ENCODE measurements around the gene LHFPL2. TPM values are rescaled to one million over a fixed set of nuclear protein-coding genes. Genes with fewer than 3 reads are reported as not detected.
A peak's percentile ranks its signal among the peaks of the same experiment; 100 is the strongest.

LHFPL2 gene
- total RNA-seq, 2 donors from 2014 or later, result 0.12 to 0.21 TPM

DNA sequence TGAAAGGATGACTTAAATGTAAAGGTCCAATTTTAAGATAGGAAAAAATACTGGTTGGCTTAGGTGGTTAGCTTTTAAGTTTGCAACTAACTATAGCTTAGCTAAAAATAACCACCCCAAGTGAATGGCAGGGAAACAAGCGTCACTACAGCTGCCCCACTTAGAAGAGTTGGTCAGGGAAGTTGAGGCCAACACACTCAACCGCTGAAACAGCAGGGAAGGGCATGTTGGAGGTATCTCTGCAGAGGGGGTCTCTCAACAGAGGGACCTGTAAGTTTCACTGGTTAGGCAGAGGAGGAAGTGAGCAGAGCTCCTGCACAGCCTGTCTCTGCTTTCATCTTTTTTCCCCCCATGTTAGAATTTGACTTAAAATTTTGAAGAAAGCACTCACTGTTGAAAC lies 75.3 kb downstream of the LHFPL2 start:
- Mint-ChIP-seq H3K27ac (no peak overlapping the region), H3K9me3 (no peaks in the 10 kb centered on the region), H3K4me1 (ENCODE audit: low read depth) (no peaks in the 10 kb centered on the region), H3K36me3 (ENCODE audit: insufficient read depth in 2 of 2) (no peaks in the 10 kb centered on the region), H3K4me3 (no peak overlapping the region), H3K27me3 (ENCODE audit: low read depth) (peaks cover 8% of the 10 kb centered on the region)
- ATAC-seq (replicated peaks in 1 of 2) (no peak), DNase-seq (no peak)

- Mint-ChIP-seq H3K9me3 (peaks cover 0 to under 1% of the 10 kb centered on the region in 2 donors), H3K27ac (no peak overlapping the region), H3K27me3 (ENCODE audit: low read depth) (peaks cover 8% of the 10 kb centered on the region), H3K4me3 (no peak overlapping the region), H3K36me3 (ENCODE audit: insufficient read depth in 2 of 2) (no peaks in the 10 kb centered on the region), H3K4me1 (ENCODE audit: low read depth) (no peaks in the 10 kb centered on the region)
- ATAC-seq (replicated peaks in 1 of 2), result no peak
- DNase-seq, result no peak
Measured at GRCh38 chr5:78570646-78571045, 77.9 kb downstream of the LHFPL2 start.

- H3K9me3 Mint-ChIP-seq, result peaks cover 0 to 1% of the 10 kb centered on the region in 2 donors
- ATAC-seq (replicated peaks in 1 of 2) (no peak), DNase-seq (no peak)
- H3K36me3 Mint-ChIP-seq (ENCODE audit: insufficient read depth in 2 of 2), result no peaks in the 10 kb centered on the region
- H3K4me3 Mint-ChIP-seq, result no peak overlapping the region
- H3K27me3 Mint-ChIP-seq (ENCODE audit: low read depth), result peaks cover 8% of the 10 kb centered on the region
- H3K4me1 Mint-ChIP-seq (ENCODE audit: low read depth), result no peaks in the 10 kb centered on the region
- H3K27ac Mint-ChIP-seq, result no peak overlapping the region
Measured at GRCh38 chr5:78569441-78569840, 79.1 kb downstream of the LHFPL2 start.

DNA sequence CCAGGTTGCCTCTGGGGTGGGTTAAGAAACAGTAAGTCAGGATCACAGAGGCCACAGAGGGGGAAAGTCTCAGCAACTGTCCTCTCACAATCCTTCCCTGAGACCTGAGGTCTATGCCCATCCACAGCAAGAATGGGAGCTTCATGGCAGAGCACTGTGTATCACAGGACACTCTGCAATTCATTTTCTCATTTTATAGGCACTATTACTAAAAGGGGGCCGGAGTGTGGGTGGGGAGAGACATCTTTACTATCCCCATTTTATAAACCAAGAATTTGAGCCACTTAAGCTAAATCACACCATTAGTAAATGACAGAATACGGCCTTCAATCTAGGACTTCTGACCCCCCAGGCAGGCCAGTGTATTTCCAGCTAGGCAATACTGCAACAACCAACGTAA lies 79.9 kb downstream of the LHFPL2 start:
- H3K4me3 Mint-ChIP-seq, result no peak overlapping the region
- peaks cover 8% of the 10 kb centered on the region for H3K27me3 Mint-ChIP-seq (ENCODE audit: low read depth)
- H3K4me1 Mint-ChIP-seq (ENCODE audit: low read depth), result no peaks in the 10 kb centered on the region
- no peaks in the 10 kb centered on the region for H3K36me3 Mint-ChIP-seq (ENCODE audit: insufficient read depth in 2 of 2)
- peaks cover 0 to 1% of the 10 kb centered on the region in 2 donors for H3K9me3 Mint-ChIP-seq
- DNase-seq (no peak), ATAC-seq (replicated peaks in 1 of 2) (no peak)
- H3K27ac Mint-ChIP-seq, result no peak overlapping the region

- Mint-ChIP-seq H3K4me1 (ENCODE audit: low read depth) (no peaks in the 10 kb centered on the region), H3K36me3 (ENCODE audit: insufficient read depth in 2 of 2) (no peaks in the 10 kb centered on the region), H3K4me3 (no peak overlapping the region), H3K27ac (no peak overlapping the region), H3K9me3 (peaks cover 0 to 1% of the 10 kb centered on the region in 2 donors), H3K27me3 (ENCODE audit: low read depth) (peaks cover 8% of the 10 kb centered on the region)
- ATAC-seq (replicated peaks in 1 of 2) (no peak), DNase-seq (no peak)
Measured at GRCh38 chr5:78568212-78568611, 80.4 kb downstream of the LHFPL2 start.

DNA sequence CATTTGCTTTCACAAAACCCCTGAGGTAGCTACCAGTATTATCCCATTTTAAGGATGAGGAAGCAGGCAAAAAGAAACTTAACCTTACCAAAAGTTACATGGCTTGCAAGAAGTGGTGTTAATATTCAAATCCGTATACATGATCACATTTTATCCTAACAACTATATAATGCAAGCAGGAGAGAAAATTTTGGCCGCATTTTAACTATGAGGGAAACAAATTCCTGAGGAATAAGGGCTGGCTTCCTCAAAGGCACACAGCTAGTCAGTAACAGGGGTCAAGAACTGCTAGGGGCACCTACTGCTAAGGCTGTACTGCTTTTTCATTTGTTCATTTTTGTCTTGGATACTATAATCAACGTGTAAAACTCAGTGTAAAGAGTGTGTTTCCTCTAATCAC lies 81.0 kb downstream of the LHFPL2 start:
- Mint-ChIP-seq H3K9me3 (peaks cover 0 to 1% of the 10 kb centered on the region in 2 donors), H3K4me1 (ENCODE audit: low read depth) (no peaks in the 10 kb centered on the region), H3K27me3 (ENCODE audit: low read depth) (peaks cover 8% of the 10 kb centered on the region), H3K27ac (no peak overlapping the region), H3K4me3 (no peak overlapping the region), H3K36me3 (ENCODE audit: insufficient read depth in 2 of 2) (no peaks in the 10 kb centered on the region)
- DNase-seq (no peak), ATAC-seq (replicated peaks in 1 of 2) (no peak)

GRCh38 chr5:78566747-78567425 lies 81.7 kb downstream of the LHFPL2 start:
- Mint-ChIP-seq H3K36me3 (ENCODE audit: insufficient read depth in 2 of 2) (no peaks in the 10 kb centered on the region), H3K4me3 (no peak overlapping the region), H3K27me3 (ENCODE audit: low read depth) (peaks cover 8% of the 10 kb centered on the region), H3K27ac (no peak overlapping the region), H3K9me3 (peaks cover 0 to 1% of the 10 kb centered on the region in 2 donors), H3K4me1 (ENCODE audit: low read depth) (no peaks in the 10 kb centered on the region)
- DNase-seq, result no peak
- peak in 1 of 2 donors; percentile 58 for ATAC-seq (replicated peaks in 1 of 2)

DNA sequence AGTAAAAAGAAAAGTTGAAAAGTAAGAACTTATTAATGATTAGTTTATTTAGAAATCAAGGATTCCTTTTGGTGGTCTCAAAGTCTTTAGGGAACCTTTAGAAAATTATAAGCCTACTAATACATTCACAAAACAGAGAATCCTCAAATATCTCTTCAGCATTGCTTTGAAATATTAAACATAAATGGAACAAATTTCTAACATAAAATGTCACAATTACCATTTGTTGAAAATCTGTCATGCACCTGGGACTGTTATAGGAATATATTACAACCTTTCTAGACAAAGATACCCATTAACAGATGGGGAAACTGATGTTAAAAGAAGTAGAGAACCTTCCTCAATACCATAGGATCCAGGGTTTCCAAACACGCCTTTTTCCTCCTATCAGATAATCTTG lies 83.2 kb downstream of the LHFPL2 start:
- no peak for DNase-seq
- Mint-ChIP-seq H3K27ac (no peak overlapping the region), H3K27me3 (ENCODE audit: low read depth) (no peaks in the 10 kb centered on the region), H3K36me3 (ENCODE audit: insufficient read depth in 2 of 2) (no peaks in the 10 kb centered on the region), H3K9me3 (peaks cover 0 to 1% of the 10 kb centered on the region in 2 donors), H3K4me3 (no peak overlapping the region), H3K4me1 (ENCODE audit: low read depth) (no peaks in the 10 kb centered on the region)
- no peak for ATAC-seq (replicated peaks in 1 of 2)

DNA sequence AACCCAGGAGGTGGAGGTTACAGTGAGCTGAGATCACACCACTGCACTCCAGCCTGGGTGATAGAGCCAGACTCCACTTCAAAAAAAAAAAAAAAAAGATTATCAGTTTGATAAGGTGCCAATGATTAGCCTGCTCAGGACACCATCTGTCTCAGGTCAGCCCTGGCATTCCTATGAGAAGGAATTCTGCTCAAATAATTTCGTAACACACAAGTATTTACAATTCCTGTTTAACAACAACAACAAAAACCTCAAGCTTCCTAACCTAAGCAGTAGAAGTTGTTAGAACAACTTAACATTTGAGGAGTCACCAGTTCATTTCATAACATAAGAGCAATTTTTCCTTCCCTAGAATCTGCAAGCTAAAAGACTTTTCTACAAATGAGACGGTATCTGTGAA lies 85.0 kb downstream of the LHFPL2 start:
- no peak for ATAC-seq (replicated peaks in 1 of 2)
- H3K4me1 Mint-ChIP-seq (ENCODE audit: low read depth), result no peaks in the 10 kb centered on the region
- no peak overlapping the region for H3K4me3 Mint-ChIP-seq
- H3K27ac Mint-ChIP-seq, result no peak overlapping the region
- H3K36me3 Mint-ChIP-seq (ENCODE audit: insufficient read depth in 2 of 2), result no peaks in the 10 kb centered on the region
- H3K27me3 Mint-ChIP-seq (ENCODE audit: low read depth), result peaks cover 6% of the 10 kb centered on the region
- peaks cover 0 to 1% of the 10 kb centered on the region in 2 donors for H3K9me3 Mint-ChIP-seq
- DNase-seq, result no peak

DNA sequence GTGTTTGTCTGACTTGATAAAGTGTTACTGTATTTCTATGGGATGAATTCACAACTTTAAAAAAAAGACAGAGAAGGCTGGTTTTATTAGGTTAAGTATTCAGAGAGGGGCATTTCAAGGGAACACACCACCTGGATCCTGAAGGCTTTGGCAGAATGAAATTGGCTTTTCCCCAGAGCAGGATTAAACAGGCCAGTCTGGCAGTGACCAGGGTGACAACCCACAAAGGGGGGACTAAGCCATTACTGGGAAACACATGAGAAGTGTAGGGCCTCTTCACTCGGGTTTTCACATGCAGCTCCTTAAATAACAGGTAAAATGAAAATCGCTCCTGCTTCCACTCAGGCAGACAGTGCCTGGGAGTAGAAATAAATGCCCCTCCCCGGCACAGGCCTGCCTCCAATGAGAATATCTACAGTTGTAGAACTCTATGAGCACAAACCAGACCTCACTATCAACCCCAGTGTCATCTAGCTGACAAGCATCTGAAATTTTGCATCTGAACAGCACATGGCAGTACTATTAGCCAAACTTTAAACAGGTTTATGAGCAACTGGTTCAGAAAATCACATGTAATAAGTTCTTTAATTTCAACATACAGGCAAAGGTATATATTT lies 85.8 kb downstream of the LHFPL2 start:
- no peak for ATAC-seq (replicated peaks in 1 of 2)
- no peaks in the 10 kb centered on the region for H3K36me3 Mint-ChIP-seq (ENCODE audit: insufficient read depth in 2 of 2)
- DNase-seq, result no peak
- H3K4me1 Mint-ChIP-seq (ENCODE audit: low read depth), result no peaks in the 10 kb centered on the region
- peaks cover 6% of the 10 kb centered on the region for H3K27me3 Mint-ChIP-seq (ENCODE audit: low read depth)
- H3K9me3 Mint-ChIP-seq, result peaks cover 0 to 1% of the 10 kb centered on the region in 2 donors
- no peak overlapping the region for H3K27ac Mint-ChIP-seq
- no peak overlapping the region for H3K4me3 Mint-ChIP-seq

GRCh38 chr5:78562001-78562400 lies 86.6 kb downstream of the LHFPL2 start:
- Mint-ChIP-seq H3K4me3 (no peak overlapping the region), H3K4me1 (ENCODE audit: low read depth) (no peaks in the 10 kb centered on the region), H3K9me3 (peaks cover 0 to 1% of the 10 kb centered on the region in 2 donors), H3K36me3 (ENCODE audit: insufficient read depth in 2 of 2) (no peaks in the 10 kb centered on the region), H3K27me3 (ENCODE audit: low read depth) (peaks cover 6% of the 10 kb centered on the region), H3K27ac (no peak overlapping the region)
- no peak for ATAC-seq (replicated peaks in 1 of 2)
- DNase-seq, result no peak

DNA sequence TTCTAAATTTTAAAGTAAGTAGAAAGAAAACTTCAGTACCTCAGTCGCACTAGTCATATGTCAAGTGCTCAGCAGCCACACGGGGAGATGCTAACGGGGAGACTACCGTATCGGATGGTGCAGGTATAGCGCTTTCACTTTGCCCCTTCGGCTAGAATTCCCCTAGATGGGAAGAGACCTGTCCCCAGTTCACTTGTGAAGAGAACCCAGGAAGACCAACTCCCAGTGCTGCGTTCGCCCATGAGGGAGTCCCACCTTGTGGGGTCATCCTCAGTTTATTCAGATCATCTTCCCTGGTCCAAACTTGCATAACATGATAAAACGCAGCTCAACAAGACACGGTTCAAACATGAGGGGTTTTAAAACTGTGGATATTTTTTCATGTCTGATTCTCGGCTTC lies 87.3 kb downstream of the LHFPL2 start:
- no peak for ATAC-seq (replicated peaks in 1 of 2)
- DNase-seq, result no peak
- H3K4me3 Mint-ChIP-seq, result no peak overlapping the region
- no peaks in the 10 kb centered on the region for H3K36me3 Mint-ChIP-seq (ENCODE audit: insufficient read depth in 2 of 2)
- no peak overlapping the region for H3K27ac Mint-ChIP-seq
- H3K4me1 Mint-ChIP-seq (ENCODE audit: low read depth), result no peaks in the 10 kb centered on the region
- peaks cover 0 to 1% of the 10 kb centered on the region in 2 donors for H3K9me3 Mint-ChIP-seq
- peaks cover 6% of the 10 kb centered on the region for H3K27me3 Mint-ChIP-seq (ENCODE audit: low read depth)

DNA sequence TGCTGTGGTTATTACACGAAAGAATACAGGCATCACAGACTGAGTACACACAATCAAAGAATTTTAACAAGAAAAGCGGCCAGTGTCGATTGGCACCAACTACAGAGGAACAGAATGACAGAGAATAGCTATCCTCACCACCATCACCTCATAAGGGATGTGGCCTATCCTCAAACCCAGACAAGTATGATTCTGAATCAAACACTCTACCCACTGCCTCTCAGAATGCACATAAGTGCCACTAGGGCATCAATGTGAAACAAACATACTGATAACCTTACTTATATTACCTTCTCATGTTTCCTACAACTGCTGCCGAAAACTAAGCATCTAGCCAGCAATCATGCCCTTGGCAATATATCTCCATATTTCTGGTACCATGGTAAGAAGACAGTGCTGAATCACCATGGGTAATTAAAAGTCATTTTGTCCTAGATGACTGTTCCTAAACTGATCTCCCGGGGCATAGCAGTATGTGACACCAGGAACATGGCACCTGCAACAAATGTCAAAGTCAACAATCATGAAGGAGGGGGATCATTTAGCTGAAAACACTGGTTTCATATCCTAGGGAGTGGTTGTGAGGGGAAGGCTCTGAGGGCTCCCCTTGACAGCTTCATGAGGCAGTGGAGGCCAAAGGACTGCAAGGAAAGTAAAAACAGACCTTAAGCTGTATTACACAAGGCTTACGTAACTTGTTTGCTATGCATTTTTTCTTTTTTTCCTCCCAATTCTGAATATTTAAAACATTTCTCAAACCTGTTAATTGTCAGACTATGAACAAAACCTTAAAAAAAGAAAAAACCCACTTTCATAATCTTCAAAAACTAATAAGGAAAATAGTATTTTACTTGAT lies 88.3 kb downstream of the LHFPL2 start:
- H3K27me3 Mint-ChIP-seq (ENCODE audit: low read depth), result peaks cover 14% of the 10 kb centered on the region
- no peak overlapping the region for H3K27ac Mint-ChIP-seq
- no peaks in the 10 kb centered on the region for H3K9me3 Mint-ChIP-seq
- ATAC-seq (replicated peaks in 1 of 2) (peak; percentile 96 to 98), DNase-seq (peak; percentile 22 to 39)
- H3K4me1 Mint-ChIP-seq (ENCODE audit: low read depth), result no peaks in the 10 kb centered on the region
- H3K4me3 Mint-ChIP-seq, result no peak overlapping the region
- no peaks in the 10 kb centered on the region for H3K36me3 Mint-ChIP-seq (ENCODE audit: insufficient read depth in 2 of 2)
